GDM1 (cell line): ENCODE measurements around the gene FOXO6.
"Not testable (repeated sequence)": the region's sequence is repeated elsewhere in the genome, so short reads cannot be mapped to it uniquely, and the experiment has no call there.

Source experiments
- DNase-seq: peaks from one replicate; lab custom pipeline; 2025; lab: John Stamatoyannopoulos, UW

Gene FOXO6

DNA sequence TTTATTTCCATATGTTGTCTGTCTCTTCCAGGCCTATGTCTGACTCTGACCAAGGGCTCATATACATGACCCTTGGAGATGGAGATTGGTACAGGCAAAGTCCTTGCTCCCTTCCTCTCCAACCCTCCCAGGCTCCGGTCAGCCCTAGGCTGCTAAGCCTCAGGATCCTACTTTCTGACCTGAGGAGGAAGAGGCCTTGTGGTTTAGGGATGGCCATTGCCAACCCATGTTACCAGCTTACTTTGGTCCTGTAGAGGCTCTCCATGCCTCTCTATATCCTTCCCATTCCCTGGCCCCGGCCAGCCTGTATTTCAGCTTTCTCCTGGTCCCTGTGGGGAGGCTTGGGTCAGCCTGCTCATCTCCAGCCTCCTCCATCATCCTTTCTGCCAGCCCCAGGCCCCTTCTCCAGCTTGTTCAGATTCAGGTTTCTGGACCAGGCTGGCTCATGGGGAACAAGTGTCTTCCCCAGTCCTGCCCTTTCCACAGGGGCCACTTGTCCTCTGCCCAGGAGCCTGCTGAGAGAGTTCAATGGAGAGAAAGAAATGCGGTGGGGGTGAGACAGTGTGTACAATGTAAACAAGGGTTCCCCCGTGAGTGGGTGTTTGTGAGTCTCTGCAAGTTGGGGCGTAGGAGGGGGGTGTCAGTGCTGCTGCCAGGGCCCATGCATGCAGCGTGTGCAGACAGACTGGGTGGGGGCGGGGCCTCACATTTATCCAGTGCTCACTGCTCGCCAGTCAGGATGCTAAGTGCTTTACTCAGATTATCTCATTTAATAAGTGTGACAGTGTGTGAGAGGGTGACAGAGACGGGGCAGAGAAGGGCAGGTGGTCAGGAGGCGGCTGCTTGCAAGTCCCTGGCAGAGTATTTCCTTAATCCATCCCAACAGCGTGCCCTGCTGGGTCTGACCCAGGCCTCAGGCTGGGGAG lies 31.3 kb upstream of the FOXO6 start:
- no peak for DNase-seq

DNA sequence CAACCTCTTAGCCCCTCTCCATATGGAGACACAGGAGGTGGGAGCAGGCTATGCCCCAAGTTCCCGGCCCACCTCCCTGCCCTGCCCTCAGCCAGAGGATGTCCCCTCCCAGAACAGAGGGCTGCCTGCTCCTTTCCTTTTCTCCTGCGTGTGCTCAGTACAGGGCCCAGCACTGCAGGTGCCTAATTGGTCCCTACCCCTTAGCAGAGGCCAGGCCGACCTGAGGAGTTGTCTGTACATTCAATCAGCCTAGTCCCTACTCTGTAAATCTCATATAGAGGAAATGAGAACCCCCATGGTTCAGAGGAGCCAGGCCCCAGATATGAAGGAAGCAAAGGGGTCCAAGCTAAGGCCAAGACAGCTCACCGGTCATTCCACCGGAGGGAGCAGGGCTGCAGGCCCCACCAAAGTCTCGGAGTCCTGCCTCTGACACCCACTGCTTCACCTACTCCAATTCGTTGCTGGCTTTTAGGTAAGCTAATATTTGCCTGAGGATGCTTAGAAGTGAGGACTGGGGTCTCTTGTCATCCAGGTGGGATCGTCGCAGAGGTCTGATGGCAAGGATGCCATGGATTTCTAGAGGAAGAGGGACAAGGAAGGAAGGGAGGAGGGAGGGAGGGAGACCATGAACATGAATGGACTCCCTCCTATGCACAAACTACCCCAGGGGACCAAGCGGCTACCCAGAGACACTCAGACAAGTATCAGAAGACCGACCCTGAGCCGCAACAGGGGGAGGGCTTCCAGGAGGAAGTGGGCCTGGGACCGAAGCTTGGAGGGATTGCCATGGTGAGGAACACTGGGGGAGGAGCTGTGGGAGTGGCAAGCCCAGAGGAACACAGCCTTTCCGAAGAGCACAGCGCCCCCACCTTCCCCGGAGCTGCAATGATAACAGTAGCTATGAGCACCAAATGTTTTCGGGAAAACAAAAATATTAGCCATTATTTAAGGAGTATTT lies 30.4 kb upstream of the FOXO6 start:
- DNase-seq: no peak

DNA sequence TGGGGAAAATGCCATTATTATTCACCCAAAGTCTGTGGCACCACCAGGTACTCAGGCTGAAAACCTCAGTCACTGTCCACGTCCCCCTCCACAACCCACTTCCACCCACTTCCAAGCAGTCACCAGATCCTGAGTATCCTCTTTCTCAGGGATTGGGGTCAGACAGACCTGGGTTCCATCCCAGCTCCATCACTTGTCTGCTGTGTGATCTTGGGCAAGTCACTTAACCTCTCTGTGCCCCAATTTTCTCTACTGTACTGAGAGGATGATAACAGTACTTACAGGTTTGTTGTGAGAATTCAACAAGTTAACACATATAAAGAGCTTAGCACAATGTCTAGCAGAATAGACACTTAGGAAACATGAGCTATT lies 29.7 kb upstream of the FOXO6 start:
- DNase-seq: no peak

DNA sequence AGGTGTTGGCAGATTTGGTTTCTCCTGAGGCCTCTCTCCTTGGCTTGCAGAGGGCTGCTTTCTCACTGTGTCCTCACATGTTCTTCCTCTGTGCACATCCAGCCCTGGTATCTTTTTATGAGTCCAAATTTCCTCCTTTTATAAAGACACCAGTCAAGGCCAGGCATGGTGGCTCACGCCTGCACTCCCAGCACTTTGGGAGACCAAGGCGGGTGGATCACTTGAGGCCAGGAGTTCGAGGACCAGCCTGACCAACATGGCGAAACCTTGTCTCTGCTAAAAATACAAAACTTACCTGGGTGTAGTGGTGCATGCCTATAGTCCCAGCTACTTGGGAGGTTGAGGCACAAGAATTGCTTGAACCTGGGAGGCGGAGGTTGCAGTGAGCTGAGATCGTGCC lies 29.1 kb upstream of the FOXO6 start:
- not testable (repeated sequence) for DNase-seq

DNA sequence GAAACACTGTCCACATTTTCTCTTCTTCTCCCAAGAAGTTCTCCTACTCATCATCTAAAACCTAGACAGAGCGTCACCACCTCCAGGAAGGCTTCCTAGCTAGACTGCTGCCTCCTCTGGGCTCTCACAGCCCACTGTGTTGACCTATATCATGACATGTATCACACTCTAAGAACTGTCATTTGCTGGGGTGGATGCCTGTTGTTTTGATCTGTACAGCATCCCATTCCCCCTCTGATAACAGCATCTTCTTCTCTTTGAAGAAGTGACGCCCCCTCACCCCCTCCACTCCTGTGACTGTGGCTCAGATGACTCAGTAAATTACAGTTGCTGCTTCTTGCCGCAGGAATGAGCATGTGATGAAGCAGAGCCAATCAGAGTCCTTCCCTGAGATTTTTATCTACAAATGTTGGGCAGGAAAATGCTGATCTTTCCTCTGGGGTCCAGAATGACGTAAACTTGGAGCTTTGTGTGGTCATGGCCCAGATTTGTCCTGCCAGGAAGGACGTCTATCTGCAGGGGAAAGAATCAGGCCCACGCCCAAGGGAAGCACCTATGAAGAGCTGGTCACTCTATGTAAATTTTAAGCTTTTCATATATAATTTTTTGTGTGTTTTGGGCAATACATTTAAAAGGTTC lies 28.0 kb upstream of the FOXO6 start:
- no peak for DNase-seq

DNA sequence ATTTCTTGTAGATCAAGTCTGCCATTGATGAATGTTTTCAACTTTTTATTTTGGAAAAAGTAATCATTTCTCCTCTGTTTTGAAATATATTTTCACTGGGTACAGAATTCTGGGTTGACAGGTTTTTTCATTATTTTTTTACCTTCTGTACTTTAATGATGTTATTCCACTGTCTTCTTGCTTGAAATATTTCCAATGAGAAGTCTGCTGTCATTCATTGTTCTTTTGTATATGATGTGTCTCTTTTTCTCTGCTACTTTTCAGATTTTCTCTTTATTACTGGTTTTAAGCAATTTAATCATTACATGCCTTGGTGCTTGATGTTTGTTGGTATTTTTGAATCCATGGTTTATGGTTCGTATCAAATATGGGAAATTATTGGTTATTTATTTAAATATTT lies 22.4 kb upstream of the FOXO6 start:
- no peak for DNase-seq

- DNase-seq: no peak
Observed at GRCh38 chr1:41340655-41341364, 20.4 kb upstream of the FOXO6 start.

DNA sequence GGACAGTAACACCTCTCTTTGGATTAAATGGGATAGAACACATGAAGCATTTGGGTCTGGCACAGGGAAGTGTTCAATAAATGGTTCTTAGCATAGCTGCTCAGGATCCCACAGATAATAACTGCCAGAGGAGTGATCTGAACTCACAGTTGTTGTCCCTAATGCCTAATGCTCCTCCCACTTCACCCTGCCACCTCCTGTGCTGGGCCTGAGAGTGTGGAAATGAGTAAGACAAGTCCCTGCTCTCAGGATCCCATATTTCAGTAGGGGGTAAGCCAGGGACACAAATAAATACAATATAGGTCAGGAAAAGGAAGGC lies 19.9 kb upstream of the FOXO6 start:
- DNase-seq: no peak

- DNase-seq: no peak
Observed at GRCh38 chr1:41341772-41342562, 19.3 kb upstream of the FOXO6 start.

GRCh38 chr1:41342774-41343355 lies 18.4 kb upstream of the FOXO6 start:
- DNase-seq: no peak

GRCh38 chr1:41343790-41344699 lies 17.2 kb upstream of the FOXO6 start:
- peak; percentile 65 for DNase-seq

DNA sequence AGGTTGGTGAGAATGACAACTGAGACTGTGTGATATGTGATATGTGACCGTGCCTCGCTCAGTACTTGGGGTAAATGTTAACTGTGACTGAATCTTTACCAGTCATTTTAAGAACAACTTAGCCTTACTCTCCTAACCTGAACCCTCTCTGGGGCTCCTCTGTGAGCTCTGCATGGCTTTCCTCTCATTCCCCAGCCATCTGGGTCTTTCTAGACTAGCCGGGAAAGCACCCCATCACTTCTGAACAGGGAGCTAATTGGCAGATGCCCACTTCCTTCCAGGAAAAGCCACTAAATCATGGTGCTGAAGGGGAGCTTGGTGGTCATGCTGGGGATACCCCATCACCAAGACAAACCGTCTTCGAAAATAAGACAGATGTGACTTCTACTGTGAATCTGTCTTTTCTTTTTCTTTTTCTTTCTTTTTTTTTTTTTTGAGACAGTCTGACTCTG lies 16.5 kb upstream of the FOXO6 start:
- DNase-seq: no peak

DNA sequence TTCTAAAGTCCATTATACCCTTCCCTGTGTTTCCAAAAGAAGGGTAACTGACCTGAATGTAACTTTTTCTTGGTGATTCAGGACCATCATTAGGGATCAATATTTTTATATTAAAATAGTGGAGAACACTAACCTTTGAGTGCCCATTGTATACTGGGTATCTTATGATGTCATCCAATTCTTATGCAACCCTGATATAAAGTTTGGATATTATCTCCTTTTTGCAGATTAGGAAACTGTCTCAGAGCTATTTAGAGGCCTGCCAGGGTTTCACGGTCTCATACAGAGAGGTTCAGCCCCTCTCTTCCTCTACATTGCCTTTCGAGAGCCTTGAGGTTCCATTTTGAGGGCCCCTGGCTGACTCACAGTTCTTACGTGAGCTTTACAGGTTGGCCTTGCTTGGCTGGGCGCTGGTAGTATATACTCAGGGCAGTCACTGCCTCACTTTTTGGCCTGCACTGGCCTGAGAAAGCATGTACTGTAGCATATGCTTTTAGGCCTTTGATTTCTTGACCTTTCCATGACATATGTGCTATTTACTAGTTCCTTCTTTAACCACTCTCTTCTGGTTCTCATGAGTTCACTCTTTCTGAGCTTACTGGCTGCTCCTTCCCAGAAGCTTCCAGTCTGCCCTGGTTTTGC lies 15.7 kb upstream of the FOXO6 start:
- no peak for DNase-seq

DNA sequence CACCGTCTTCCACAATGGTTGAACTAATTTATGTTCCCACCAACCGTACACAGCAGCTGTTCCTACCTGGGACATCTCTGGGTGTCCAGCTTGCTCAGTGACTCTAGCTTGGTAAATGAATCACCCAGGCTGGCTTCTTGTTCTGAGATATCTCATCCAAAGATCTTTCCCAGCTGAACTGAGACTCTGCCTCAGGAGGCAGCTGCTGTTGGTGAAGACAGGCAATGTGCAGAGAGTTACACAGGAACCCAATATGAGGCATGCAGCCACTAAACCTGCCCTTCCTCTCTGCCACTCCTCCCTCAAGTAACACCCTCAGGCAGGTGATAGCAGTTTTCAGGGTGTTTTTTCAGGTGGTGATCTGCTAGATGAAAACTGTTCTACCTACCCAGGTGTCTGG lies 14.0 kb upstream of the FOXO6 start:
- DNase-seq: no peak

- no peak for DNase-seq
Observed at GRCh38 chr1:41348394-41348793, 12.8 kb upstream of the FOXO6 start.

DNA sequence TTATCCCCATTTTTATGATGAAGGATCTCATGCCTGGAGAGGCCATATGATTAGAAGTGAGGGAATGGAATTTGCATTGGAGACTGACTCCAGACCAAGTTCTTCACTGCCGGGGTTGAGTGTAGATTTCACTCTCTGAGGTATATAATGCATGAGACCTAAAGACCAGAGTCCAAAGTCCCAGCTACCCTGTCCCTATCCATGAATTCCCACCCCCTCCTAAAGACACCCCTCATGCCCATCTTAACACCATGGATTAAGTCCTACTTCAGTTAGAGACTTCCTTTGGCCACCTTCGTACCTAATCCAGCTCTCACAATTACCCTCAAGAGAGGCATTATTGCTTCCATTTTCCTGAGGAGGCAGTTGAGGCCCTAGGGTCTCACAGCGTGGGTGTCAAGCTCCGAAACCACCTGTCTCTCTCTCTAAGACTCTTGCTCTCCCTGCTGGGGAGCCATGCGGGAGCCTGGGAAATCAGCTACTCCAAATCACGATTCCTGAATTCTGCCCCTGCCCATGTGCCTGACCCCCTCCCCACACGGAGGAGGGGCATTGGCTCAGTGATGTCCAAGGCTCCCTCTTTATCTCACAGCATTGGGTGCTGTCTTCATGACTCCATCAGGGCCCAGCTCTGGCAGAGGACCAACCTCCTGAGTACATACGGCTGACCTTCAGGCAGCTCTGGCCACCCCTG lies 11.7 kb upstream of the FOXO6 start:
- DNase-seq: no peak

GRCh38 chr1:41350055-41350378 lies 11.2 kb upstream of the FOXO6 start:
- no peak for DNase-seq

DNA sequence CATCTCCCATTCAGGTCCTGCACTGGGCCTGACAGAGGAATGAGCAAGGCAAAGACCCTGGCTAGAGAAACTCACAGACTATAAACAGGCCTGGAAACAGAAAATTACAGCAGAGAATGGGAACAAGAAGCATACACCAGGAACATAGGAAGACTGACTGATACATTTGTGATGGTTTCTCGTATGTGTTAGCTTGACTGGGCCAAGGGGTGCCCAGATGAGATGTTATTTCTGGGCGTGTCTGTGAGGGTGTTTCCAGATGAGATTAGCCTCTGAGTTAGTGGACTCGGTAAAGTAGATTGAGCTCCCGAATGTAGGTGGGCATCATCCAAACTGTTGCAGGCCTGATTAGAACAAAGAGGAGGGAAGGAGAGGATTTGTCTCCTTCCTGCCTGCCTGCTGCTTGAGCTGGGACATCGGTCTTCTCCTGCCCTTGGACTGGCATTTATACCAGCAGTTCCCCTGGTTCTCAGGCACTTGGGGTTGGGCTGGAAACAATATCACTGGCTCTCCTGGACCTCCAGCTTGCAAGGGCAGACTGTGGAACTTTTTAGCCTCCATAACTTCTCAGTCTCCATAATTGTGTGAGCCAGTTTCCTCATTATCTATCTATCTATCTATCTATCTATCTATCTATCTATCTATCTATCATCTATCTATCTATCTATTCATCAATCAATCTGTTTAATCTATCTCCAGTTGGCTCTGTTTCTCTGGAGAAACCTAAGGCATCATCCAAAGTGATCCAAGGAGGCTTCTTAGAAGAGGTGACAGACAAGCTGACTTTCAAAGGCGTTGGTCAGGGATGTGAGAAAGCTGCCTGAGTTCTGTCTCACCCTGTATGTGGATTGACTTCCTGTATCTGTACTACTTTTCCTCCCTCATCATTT lies 9.7 kb upstream of the FOXO6 start:
- DNase-seq: no peak
